SK-N-SH (cell line): ENCODE results near the gene ERC2. TPM values are rescaled to one million over a fixed set of nuclear protein-coding genes. Genes with fewer than 3 reads are reported as not detected.

Experiments
- CTCF ChIA-PET: fragments of 300-600, 350-600 bp; formaldehyde crosslinking; extraction: SDS; loops from one replicate; lab custom pipeline; 2021; lab: Yijun Ruan, JAX
- POLR2A ChIA-PET: fragments of 350-600 bp; sonication (Branson Sonifier 250); formaldehyde crosslinking; extraction: SDS; loops from one replicate; lab custom pipeline; 2020; ENCODE audit warnings: antibody characterized with exemption, inconsistent platforms; lab: Yijun Ruan, JAX
- DNase-seq: peaks from one replicate; pipeline ENCODE4 v3.0.0; 2012
- H2AFZ ChIP-seq: fragments of 200-600 bp; sonication (generic); 2 replicates; pipeline ENCODE4 v1.8.1; 2016; ENCODE audit warnings: antibody characterized with exemption, mild to moderate bottlenecking, low read depth
- H3F3A ChIP-seq: fragments of 200-600 bp; sonication (generic); replicated peaks from 2 replicates; pipeline ENCODE3; 2016; ENCODE audit warnings: antibody characterized with exemption, mild to moderate bottlenecking; ENCODE audit not compliant: insufficient read depth
- H3K27ac ChIP-seq, 2 experiments: fragments of 200-500 bp in 1 of 2; fragments of 200-600 bp in 1 of 2; sonication (Bioruptor generic) in 1 of 2; sonication (generic), shearing (Covaris generic) in 1 of 2; 2 replicates each; pipeline versions ENCODE4 v1.5.1 to v1.6.1; 2014 to 2016; ENCODE audit warnings: low read depth in 2 of 2, inconsistent platforms in 1 of 2, low read length in 1 of 2, mild to moderate bottlenecking in 1 of 2, mixed read lengths in 1 of 2
- H3K27me3 ChIP-seq: fragments of 200-600 bp; sonication (generic), shearing (Covaris generic); 2 replicates; pipeline ENCODE4 v1.6.1; 2016; ENCODE audit warnings: mixed run types; ENCODE audit not compliant: insufficient read depth
- H3K36me3 ChIP-seq, 2 experiments: fragments of 200-500 bp in 1 of 2; fragments of 200-600 bp in 1 of 2; sonication (Bioruptor generic) in 1 of 2; sonication (generic) in 1 of 2; replicated peaks in 1 of 2; 2 replicates each; pipeline versions ENCODE3 to v1.5.1; 2014 to 2016; ENCODE audit warnings: low read length in 1 of 2, mild to moderate bottlenecking in 1 of 2; ENCODE audit not compliant: insufficient read depth in 2 of 2, control insufficient read depth in 1 of 2
- H3K4me1 ChIP-seq, 2 experiments: fragments of 200-500 bp in 1 of 2; fragments of 200-600 bp in 1 of 2; sonication (Bioruptor generic) in 1 of 2; sonication (generic), shearing (Covaris generic) in 1 of 2; 2 replicates each; pipeline versions ENCODE4 v1.5.1 to v1.6.1; 2014 to 2016; ENCODE audit warnings: low read depth in 1 of 2, low read length in 1 of 2, mixed run types in 1 of 2; ENCODE audit not compliant: insufficient read depth in 2 of 2, control insufficient read depth in 1 of 2
- H3K4me2 ChIP-seq: fragments of 200-600 bp; sonication (generic), shearing (Covaris generic); 2 replicates; pipeline ENCODE4 v1.6.1; 2017; ENCODE audit warnings: mixed run types
- H3K4me3 ChIP-seq, 2 experiments: fragments of 200-500 bp in 1 of 2; fragments of 200-600 bp in 1 of 2; sonication (Bioruptor generic) in 1 of 2; sonication (generic), shearing (Covaris generic) in 1 of 2; 2 replicates each; pipeline versions ENCODE4 v1.5.1 to v1.8.1; 2014 to 2016; ENCODE audit warnings: low read depth in 2 of 2, inconsistent platforms in 1 of 2, low read length in 1 of 2, mild to moderate bottlenecking in 1 of 2, mixed read lengths in 1 of 2, moderate library complexity in 1 of 2
- H3K79me2 ChIP-seq: fragments of 200-600 bp; sonication (generic); 2 replicates; pipeline ENCODE4 v1.8.1; 2017; ENCODE audit warnings: mild to moderate bottlenecking; ENCODE audit not compliant: insufficient read depth
- H3K9ac ChIP-seq: fragments of 200-600 bp; sonication (generic); 2 replicates; pipeline ENCODE4 v1.6.1; 2017; ENCODE audit warnings: mixed run types
- H3K9me2 ChIP-seq: fragments of 200-600 bp; sonication (generic); 2 replicates; pipeline ENCODE4 v1.6.1; 2017; ENCODE audit warnings: mixed run types
- H3K9me3 ChIP-seq: fragments of 200-600 bp; sonication (generic); 2 replicates; pipeline ENCODE4 v1.6.1; 2017; ENCODE audit warnings: mixed run types, mild to moderate bottlenecking, moderate library complexity
- H4K20me1 ChIP-seq: fragments of 200-600 bp; sonication (generic); 2 replicates; pipeline ENCODE4 v1.6.1; 2017; ENCODE audit warnings: mild to moderate bottlenecking, mixed run types; ENCODE audit not compliant: insufficient read depth
- CHD2 ChIP-seq: fragments of 150-350 bp; IDR thresholded peaks from 2 replicates; pipeline ENCODE4 v1.6.1; 2018; ENCODE audit warnings: low read length; ENCODE audit not compliant: partially characterized antibody
- ELF1 ChIP-seq: IDR thresholded peaks from 2 replicates; pipeline ENCODE4 v1.4.0; 2012
- EP300 ChIP-seq, 2 experiments: IDR thresholded peaks; 2 replicates each; pipeline versions ENCODE4 v1.4.0 to v1.6.1; 2012; ENCODE audit warnings: borderline replicate concordance in 1 of 2, low read depth in 1 of 2, low read length in 1 of 2
- EZH2phosphoT487 ChIP-seq: fragments of 200-600 bp; sonication (generic); IDR thresholded peaks from 2 replicates; pipeline ENCODE4 v1.6.1; 2017; ENCODE audit warnings: low read depth, mixed run types, mild to moderate bottlenecking, antibody characterized with exemption, moderate library complexity, borderline replicate concordance
- FOSL2 ChIP-seq: IDR thresholded peaks from 2 replicates; pipeline ENCODE4 v1.4.0; 2012; ENCODE audit warnings: low read depth, mild to moderate bottlenecking, moderate library complexity, borderline replicate concordance
- FOXM1 ChIP-seq: IDR thresholded peaks from 2 replicates; pipeline ENCODE4 v1.4.0; 2012; ENCODE audit warnings: low read depth, mild to moderate bottlenecking
- MEF2A ChIP-seq: IDR thresholded peaks from 2 replicates; pipeline ENCODE4 v1.4.0; 2012; ENCODE audit warnings: low read depth, borderline replicate concordance
- NFIC ChIP-seq: IDR thresholded peaks from 2 replicates; pipeline ENCODE4 v1.4.0; 2012; ENCODE audit warnings: borderline replicate concordance
- NRF1 ChIP-seq: IDR thresholded peaks from 2 replicates; pipeline ENCODE4 v1.6.1; 2012; ENCODE audit warnings: low read depth, mild to moderate bottlenecking, low read length
- RAD21 ChIP-seq: IDR thresholded peaks from 2 replicates; pipeline ENCODE4 v1.6.1; 2012; ENCODE audit warnings: mild to moderate bottlenecking, low read length
- RCOR1 ChIP-seq: fragments of 150-350 bp; IDR thresholded peaks from 2 replicates; pipeline ENCODE4 v1.6.1; 2017; ENCODE audit warnings: antibody characterized with exemption, low read length
- RFX5 ChIP-seq: IDR thresholded peaks from 2 replicates; pipeline ENCODE4 v1.6.1; 2012; ENCODE audit warnings: mild to moderate bottlenecking, improper control_type of control experiment, low read length
- SIN3A ChIP-seq: IDR thresholded peaks from 2 replicates; pipeline ENCODE4 v1.6.1; 2012; ENCODE audit warnings: low read depth, mild to moderate bottlenecking, low read length, moderate library complexity, borderline replicate concordance
- TAF1 ChIP-seq: IDR thresholded peaks from 2 replicates; pipeline ENCODE4 v1.6.1; 2012; ENCODE audit warnings: low read depth, mild to moderate bottlenecking, low read length, moderate library complexity, borderline replicate concordance
- TEAD4 ChIP-seq: IDR thresholded peaks from 2 replicates; pipeline ENCODE4 v1.4.0; 2012; ENCODE audit warnings: mild to moderate bottlenecking, borderline replicate concordance; ENCODE audit not compliant: insufficient read depth
- whole genome bisulfite sequencing: methylation state at CpG from one replicate; pipeline ENCODE4 v1.1.6; 2017; ENCODE audit warnings: low lambda C conversion rate; 5-methylcytosine and 5-hydroxymethylcytosine counted together
- polyA plus RNA-seq, 3 experiments: library from polyadenylated mRNA; depleted of rRNA; stranded (reverse); fragments of >200 nt; gene quantifications; 2 replicates each; pipeline ENCODE4 v1.2.3, GENCODE V29; 2012
- TF ChIP-seq, protein P1 (sequence below): IDR thresholded peaks from 2 replicates; pipeline ENCODE4 v1.4.0; 2012; ENCODE audit warnings: low read depth, borderline replicate concordance
- TF ChIP-seq, protein P2 (sequence below): IDR thresholded peaks from 2 replicates; pipeline ENCODE4; 2012
- TF ChIP-seq, protein P3 (sequence below): IDR thresholded peaks from 2 replicates; pipeline ENCODE4 v1.4.0; 2012; ENCODE audit warnings: low read depth

The ERC2 gene
- polyA plus RNA-seq, 1 of the 3 experiments (the other 2 are of a cell fraction), result 1.6 TPM

DNA sequence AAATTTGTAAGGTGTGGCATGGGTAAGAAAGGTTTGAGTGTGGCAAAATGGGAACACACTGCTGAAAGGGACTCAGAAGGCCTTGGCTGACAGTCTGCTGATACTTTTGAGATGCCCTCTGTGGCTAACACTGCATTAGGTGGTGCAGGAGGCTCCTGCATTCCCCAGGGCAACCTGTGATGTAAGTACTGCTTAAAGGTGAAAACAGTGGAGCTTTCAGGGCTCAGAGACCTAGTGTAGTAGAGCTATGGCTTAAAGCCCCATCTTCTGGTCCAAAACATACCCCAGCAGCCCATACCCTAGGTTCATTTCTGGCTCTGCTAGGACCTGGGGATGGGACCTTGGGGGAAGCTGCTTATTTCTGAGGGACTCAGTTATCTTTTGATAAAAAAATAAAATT lies 374.1 kb downstream of the ERC2 start:
- Histone ChIP-seq H3K27ac (no peak overlapping the region), H3F3A (no peaks in the 10 kb centered on the region), H3K4me1 (no peaks in the 10 kb centered on the region), H3K36me3 (no peaks in the 10 kb centered on the region), H4K20me1 (no peaks in the 10 kb centered on the region), H3K9me3 (no peaks in the 10 kb centered on the region), H3K4me2 (no peak overlapping the region), H3K27me3 (no peaks in the 10 kb centered on the region), H3K9ac (no peak overlapping the region), H3K79me2 (no peaks in the 10 kb centered on the region), H2AFZ (no peak overlapping the region), H3K4me3 (no peak overlapping the region), H3K9me2 (no peaks in the 10 kb centered on the region)
- no peak for TF ChIP-seq TEAD4
- no peak for TF ChIP-seq NFIC
- no peak for TF ChIP-seq RFX5
- TF ChIP-seq MEF2A, result no peak
- no peak for TF ChIP-seq RAD21
- TF ChIP-seq EP300 (IDR thresholded peaks at IDR 0.05; ENCODE audit: borderline replicate concordance in 1 of 2, low read depth in 1 of 2, low read length in 1 of 2), result no peak
- TF ChIP-seq FOSL2, result no peak
- TF ChIP-seq FOXM1, result no peak
- TF ChIP-seq ELF1, result no peak
- TF ChIP-seq, protein P1, sequence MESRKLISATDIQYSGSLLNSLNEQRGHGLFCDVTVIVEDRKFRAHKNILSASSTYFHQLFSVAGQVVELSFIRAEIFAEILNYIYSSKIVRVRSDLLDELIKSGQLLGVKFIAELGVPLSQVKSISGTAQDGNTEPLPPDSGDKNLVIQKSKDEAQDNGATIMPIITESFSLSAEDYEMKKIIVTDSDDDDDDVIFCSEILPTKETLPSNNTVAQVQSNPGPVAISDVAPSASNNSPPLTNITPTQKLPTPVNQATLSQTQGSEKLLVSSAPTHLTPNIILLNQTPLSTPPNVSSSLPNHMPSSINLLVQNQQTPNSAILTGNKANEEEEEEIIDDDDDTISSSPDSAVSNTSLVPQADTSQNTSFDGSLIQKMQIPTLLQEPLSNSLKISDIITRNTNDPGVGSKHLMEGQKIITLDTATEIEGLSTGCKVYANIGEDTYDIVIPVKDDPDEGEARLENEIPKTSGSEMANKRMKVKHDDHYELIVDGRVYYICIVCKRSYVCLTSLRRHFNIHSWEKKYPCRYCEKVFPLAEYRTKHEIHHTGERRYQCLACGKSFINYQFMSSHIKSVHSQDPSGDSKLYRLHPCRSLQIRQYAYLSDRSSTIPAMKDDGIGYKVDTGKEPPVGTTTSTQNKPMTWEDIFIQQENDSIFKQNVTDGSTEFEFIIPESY, result no peak
- TF ChIP-seq, protein P2, sequence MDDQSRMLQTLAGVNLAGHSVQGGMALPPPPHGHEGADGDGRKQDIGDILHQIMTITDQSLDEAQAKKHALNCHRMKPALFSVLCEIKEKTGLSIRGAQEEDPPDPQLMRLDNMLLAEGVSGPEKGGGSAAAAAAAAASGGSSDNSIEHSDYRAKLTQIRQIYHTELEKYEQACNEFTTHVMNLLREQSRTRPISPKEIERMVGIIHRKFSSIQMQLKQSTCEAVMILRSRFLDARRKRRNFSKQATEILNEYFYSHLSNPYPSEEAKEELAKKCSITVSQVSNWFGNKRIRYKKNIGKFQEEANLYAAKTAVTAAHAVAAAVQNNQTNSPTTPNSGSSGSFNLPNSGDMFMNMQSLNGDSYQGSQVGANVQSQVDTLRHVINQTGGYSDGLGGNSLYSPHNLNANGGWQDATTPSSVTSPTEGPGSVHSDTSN, result no peak
- no peak for TF ChIP-seq CHD2
- ChIA-PET POLR2A (no interaction called here), CTCF (no interaction called here)
- no peak for DNase-seq

DNA sequence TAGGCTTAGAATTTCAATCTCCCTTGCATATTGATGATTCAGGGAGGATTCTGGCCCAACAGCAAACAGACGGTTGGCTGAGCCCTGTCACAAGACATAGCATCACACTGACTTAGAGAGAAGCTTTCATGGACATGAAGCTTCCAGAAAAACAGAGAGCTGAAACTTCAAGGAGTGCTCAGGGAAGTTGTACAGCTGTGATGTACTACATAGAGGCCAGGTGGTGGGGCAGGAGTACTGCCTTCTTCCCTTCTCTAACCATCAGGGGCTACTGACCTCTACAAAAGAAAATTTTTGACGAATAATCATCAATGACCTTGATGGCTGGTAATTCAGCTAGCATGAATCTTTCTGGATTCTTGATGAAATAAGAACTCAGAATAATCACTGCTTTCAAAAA lies 378.5 kb downstream of the ERC2 start:
- no peaks in the 10 kb centered on the region for H3K9me2 ChIP-seq
- POLR2A ChIA-PET, result no interaction called here
- CTCF ChIA-PET, result interaction anchor here (0.8 to 1.8 kb wide), 2 partner anchors 12 to 28 kb away, joined by 3 to 6 read pairs; no protein-coding TSS in a partner anchor
- no peak overlapping the region for H3K27ac ChIP-seq
- WGBS, result 72% methylated on average over 2 of the region's 2 CpGs
- no peaks in the 10 kb centered on the region for H4K20me1 ChIP-seq
- TF ChIP-seq SIN3A, result no peak
- TF ChIP-seq, protein P3, sequence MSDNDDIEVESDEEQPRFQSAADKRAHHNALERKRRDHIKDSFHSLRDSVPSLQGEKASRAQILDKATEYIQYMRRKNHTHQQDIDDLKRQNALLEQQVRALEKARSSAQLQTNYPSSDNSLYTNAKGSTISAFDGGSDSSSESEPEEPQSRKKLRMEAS, result no peak
- TF ChIP-seq RCOR1, result no peak
- no peak for TF ChIP-seq RAD21
- no peak for TF ChIP-seq TAF1
- TF ChIP-seq, protein P1, result no peak
- TF ChIP-seq EZH2phosphoT487, result no peak
- no peak for TF ChIP-seq NRF1
- no peak for DNase-seq
- H3K27me3 ChIP-seq, result no peaks in the 10 kb centered on the region
- no peak overlapping the region for H3K4me3 ChIP-seq
- no peak overlapping the region for H2AFZ ChIP-seq
- no peak overlapping the region for H3K4me2 ChIP-seq
- no peaks in the 10 kb centered on the region for H3K79me2 ChIP-seq
- no peaks in the 10 kb centered on the region for H3F3A ChIP-seq
- H3K36me3 ChIP-seq, result no peaks in the 10 kb centered on the region
- no peak overlapping the region for H3K9ac ChIP-seq
- H3K9me3 ChIP-seq, result no peaks in the 10 kb centered on the region
- H3K4me1 ChIP-seq, result no peaks in the 10 kb centered on the region
